Measurements from ENCODE around the gene CWC22.

DNA sequence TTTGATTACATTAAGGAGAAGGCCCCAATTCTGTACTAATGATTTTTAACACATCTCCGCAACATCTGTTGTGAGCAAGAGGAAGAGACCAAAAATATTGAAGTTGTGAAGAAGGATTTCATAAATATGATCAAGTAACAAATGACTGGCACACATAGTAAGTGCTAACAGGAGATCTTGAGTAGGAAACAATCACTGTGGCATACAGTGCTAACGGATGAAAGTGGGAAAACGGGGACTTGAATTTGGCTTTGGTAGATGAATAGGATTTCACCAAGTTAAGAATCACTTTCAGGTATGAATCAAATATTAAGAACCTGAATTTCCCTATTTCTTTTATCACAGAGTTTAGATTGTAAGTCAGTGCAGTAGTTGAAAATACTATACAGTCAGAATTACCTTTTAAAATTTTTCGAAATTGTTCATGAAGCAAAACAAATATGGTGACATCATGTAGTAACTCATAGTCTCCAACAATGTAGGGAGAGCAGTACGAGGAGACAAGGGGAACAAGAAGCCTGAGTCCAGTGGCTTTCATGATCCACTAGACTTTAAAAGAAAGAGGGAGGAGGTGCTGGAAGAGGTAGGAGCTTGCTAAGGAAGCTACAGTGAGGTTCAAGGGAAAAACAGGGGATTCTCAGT, 16.3 kb downstream of the CWC22 start:
- TF ChIP-seq POLR2A (IDR thresholded peaks at IDR 0.05; ENCODE audit: low read depth), result no peak
- TF ChIP-seq CTCF (IDR thresholded peaks at IDR 0.05), result no peak
- no peak for TF ChIP-seq POLR2AphosphoS5 (IDR thresholded peaks at IDR 0.05)
- no peak for TF ChIP-seq EP300 (IDR thresholded peaks at IDR 0.05)

All from esophagus muscularis mucosa (tissue), 4 donors.